Renal cortical epithelial cell (primary cell): ENCODE data around the gene GET4. TPM values are rescaled to one million over a fixed set of nuclear protein-coding genes. Genes with fewer than 3 reads are reported as not detected.
"Not testable (repeated sequence)": the region's sequence is repeated elsewhere in the genome, so short reads cannot be mapped to it uniquely, and the experiment has no call there.

Experiments
- DNase-seq: peaks from one replicate; pipeline ENCODE4 v3.0.0-alpha.2; 2011; ENCODE audit warnings: low read depth
- total RNA-seq: library from RNA; depleted of rRNA; stranded (reverse); fragments of >200 nt; gene quantifications from 2 replicates; pipeline ENCODE4 v1.2.3, GENCODE V29; 2014

GET4 gene
- total RNA-seq, 1 donor from 2014 or later, result 30.7 TPM

DNA sequence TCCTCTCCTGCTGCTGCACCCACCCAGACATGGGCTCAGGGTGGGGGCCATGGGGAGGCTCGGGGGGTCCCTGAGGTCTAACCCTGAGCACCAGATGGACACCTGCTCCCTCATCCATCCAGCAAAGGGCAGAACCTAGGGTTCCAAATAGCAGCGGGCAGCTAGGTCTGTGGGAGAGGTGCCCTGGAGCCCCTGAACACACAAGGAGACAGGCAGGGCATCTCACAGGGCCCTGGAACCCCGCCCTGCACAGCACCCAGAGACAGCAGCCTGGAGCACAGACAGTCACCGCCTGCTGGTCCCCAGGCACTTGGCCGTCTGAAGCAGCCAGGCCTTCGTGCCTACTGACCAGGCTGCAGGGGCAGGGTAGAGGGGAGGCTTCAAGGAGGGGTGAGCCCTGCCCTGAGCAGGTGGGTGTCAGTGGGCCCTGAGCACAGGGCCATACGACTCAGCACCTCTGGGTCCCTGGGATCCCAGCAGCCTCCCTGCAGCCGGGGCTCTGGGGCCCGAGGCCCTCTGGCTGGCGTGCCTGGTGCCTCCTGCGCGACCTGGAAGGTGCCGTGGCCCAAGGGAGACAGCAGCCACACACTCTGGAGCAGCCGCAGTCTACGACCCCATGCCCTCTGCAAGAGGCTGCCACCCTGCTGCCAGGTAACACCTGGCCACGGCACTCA, 38.3 kb downstream of the GET4 start:
- no peak for DNase-seq

- no peak for DNase-seq
These were observed 39.2 kb downstream of the GET4 start for GRCh38 chr7:915291-916218.

DNA sequence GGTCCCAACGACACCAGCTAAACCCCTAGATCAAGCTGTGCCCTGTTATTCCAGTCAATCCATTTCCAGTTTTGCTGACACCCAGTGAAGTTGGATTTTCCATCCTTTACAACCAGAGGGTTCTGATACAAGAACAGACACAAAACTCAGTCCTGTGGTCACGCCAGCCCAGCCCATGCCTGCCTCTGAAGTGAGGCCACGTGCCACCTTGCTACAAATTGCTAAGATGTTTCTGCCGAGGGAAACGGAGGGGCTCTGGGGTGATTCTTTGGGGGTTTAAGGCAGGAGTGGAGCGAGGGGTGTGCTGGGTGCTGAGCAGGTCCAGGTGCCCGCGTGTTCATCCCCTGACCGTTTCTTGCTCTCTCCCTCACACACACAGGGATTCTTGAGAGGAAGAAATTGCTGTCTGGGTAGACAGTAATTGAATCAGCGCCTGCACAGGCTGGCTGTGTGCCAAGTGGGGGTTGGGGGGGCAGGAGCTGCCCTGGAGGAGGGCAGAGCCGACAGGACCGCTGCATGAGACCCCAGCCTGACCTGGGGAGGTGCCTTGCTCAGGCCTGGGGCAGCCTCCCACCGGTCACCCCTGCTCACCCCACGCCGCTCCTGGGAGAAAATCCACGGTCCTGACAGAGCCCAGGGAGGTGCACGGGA, 40.1 kb downstream of the GET4 start:
- no peak for DNase-seq

DNA sequence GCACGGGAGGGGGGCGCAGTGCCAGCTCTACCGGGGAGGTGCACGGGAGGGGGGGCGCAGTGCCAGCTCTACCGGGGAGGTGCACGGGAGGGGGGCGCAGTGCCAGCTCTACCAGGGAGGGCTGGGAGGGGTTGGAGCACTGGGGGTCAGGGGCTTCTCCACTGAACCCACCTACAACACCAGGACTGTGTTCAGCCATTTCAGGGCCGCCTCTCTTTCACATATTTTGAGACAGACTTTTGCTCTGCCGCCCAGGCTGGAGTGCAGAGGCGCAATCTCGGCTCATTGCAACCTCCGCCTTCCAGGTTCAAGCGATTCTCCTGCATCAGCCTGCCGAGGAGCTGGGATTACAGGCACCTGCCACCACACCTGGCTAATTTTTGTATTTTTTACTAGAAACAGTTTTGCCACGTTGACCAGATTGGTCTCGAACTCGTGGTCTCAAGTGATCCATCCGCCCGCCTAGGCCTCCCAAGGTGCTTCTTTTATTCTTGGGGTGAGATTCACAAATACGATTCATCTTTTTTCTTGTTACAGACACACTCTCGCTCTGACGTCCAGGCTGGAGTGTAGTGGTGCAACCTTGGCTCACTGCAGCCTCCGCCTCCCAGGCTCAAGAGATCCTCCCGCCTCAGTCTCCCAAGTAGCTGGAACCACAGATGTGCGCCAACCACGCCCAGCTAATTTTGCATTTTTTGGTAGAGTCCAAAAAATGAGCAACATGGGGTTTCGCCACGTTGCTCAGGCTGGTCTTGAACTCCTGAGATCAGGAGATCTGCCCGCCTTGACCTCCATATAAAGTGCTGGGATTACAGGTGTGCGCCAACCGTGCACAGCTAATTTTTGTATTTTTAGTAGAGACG, 41.1 kb downstream of the GET4 start:
- no peak for DNase-seq

- DNase-seq, result no peak
These were observed 41.7 kb downstream of the GET4 start for GRCh38 chr7:918118-918425.

- no peak for DNase-seq
These were observed 42.2 kb downstream of the GET4 start for GRCh38 chr7:918441-919113.

DNA sequence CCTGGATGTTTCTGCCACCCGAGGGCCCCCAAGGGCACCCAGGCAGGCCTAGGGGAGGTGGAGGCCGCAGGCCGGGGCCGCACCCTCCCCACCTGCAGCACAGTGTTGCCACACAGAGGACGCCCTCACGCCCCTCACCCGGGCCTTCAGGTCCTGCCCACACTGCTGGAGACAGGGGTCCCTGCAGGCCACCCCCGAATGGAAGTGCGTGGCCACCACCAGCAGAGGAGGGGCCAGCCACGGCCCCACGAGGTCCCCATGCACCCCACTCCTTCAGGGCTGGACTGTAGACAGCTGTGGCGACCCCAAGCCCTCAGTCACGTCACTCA, 42.7 kb downstream of the GET4 start:
- no peak for DNase-seq

DNA sequence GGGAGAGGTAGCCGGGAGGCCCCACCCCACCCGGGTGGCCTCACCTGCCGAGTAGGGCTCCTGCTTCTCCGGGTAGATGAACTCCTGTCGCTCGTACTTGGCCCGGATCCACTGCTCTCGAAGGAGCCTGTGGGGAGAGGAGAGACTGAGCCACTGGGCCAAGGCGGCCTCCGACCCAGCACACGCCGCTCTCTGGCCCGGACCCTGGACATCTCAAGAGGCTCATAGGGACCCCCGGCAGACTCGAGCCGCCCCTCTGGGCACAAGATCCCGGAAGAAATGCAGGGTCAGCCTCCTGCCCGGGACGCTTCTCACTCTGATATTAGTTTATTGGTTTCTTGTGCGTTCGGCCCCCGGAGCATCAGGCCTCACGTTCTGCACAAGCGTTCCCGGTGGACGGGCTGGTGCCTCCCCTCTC, 43.6 kb downstream of the GET4 start:
- DNase-seq, result no peak

DNA sequence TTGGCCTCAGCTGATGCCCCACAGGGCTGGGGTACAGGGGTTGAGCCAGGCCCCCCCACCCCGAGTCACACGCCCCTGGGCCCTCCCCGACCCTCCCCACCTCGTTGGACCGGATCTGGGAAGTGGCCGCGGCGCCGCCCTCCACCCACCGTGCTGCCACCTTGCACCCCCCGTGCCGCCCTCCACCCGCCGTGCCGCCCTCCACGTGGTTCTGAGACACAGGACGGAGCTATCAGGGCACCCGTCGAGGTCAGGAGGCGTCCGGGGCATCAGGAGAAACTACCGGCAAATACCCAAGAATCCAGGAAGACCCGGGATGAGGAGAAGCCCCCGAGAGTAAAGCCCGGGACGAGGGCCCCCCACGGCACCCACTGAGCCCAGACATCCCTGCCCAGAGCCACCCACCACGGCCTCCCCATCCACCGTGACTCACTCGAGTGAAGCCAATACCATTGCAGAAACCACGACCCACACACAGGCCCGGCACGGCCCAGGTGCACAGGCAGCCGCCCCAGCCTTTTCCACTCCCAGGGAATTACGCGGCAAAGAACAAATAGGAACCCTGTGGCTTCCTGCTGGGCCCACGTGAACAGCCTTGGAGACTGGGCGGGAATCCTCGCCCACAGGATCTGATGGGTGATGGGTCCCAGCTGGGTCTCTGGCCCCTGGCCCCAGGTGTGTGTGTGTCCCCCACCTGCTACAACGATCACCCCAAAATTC, 44.2 kb downstream of the GET4 start:
- no peak for DNase-seq

DNA sequence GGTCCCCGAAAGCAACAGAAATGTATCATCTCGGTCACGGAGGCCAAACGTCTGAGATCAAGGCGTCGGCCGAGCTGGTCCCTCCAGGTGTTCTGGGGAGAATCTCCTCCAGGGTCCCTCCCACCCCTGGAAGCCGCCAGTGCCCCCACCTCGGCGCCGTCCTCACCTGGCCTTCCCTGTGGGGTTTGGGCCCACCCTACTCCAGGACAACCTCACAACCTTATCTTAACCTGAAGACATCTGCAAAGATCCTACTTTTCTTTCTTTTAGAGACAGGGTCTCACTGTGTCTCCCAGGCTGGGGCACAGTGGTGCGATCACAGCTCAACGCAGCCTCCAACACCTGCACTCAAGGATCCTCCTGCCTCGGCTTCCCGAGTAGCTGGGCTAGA, 44.7 kb downstream of the GET4 start:
- DNase-seq, result no peak

DNA sequence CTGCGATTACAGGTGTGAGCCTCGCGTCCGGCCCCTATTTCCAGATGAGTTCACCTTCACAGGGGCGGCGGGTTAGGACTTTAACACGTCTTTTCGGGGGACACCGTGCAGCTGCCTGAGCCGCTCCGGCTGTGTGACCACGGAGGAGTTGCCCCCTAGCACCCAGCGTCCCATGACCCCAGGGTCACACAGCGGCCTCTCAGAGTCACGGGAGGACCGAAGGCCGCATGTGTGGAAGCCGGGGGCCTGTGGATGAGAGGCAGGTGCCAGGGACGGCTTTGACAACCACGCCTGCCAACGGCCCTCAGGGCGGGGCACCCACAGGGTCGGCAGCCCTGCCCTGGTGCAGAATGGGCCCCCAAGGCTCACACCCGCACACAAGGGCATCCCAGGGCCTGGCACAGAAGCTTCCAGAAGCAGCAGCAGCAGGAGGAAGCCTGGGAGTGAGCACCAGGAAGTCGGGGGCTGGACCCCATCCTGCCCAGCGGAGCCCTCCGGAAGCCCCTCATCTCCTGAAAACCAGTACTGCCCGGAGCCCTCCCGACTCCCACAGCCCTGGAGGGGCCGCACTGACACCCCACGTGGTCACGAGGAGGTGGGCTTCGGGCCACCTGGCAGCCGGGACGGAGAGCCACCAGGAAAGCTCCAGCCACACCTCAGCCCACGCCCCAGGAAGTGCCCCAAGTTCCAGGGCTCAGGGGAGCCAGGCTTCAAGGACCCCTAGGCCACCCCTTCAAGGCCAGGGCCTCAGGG, 45.4 kb downstream of the GET4 start:
- DNase-seq, result no peak

GRCh38 chr7:922334-923107, 46.2 kb downstream of the GET4 start:
- no peak for DNase-seq

DNA sequence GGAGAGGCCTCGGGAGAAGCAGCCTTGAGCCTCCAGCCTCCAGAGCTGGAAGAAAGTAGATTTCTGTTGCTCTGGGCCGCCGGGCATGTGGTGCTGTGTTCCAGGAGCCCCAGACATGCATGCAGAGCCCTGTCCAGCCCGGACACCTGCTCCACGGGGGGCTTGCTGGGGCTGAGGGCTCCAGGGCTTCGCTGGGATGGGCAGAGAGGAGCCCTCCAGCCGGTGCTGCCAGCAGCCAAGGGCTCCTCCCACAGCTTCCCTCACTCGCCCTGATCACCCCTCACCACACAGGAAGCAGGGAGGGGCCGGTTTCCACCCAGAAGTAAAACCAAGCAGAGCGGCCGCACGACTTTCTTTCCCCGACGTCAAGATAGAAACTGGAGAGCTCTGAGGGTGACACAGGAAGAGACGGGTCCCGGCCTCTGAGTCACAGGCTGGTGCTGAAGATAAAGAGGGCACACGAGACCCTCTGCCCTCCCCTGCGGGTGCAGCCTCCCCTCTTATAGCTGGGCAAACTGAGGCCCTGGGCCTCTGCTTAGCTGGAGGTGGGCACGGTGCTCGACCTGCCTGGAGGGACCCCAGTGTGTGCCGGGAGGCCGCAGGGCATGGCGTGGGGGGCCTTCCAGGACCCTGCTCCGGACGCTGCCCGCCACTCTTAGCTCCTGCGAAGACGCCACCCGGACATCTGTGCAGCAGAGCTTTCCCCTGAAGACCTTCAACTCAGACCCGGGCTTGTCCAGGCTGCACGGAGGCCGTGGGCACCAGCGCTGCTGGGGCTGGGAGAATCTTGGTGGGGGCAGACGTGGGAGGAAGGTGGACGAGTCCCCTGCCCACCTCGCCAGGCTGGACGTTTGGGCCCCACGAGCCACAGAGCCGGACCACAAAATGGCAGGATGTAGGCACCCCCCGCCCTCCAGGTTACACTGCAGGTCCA, 47.0 kb downstream of the GET4 start:
- no peak for DNase-seq

DNA sequence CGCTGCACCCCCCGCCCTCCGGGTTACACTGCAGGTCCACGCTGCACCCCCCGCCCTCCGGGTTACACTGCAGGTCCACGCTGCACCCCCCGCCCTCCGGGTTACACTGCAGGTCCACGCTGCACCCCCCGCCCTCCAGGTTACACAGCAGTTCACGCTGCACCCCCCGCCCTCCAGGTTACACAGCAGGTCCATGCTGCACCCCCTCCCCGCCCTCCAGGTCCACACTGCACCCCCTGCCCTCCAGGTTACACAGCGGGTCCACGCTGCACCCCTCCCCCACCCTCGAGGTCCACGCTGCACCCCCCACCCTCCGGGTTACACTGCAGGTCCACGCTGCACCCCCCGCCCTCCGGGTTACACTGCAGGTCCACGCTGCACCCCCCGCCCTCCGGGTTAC, 47.7 kb downstream of the GET4 start:
- not testable (repeated sequence) for DNase-seq

DNA sequence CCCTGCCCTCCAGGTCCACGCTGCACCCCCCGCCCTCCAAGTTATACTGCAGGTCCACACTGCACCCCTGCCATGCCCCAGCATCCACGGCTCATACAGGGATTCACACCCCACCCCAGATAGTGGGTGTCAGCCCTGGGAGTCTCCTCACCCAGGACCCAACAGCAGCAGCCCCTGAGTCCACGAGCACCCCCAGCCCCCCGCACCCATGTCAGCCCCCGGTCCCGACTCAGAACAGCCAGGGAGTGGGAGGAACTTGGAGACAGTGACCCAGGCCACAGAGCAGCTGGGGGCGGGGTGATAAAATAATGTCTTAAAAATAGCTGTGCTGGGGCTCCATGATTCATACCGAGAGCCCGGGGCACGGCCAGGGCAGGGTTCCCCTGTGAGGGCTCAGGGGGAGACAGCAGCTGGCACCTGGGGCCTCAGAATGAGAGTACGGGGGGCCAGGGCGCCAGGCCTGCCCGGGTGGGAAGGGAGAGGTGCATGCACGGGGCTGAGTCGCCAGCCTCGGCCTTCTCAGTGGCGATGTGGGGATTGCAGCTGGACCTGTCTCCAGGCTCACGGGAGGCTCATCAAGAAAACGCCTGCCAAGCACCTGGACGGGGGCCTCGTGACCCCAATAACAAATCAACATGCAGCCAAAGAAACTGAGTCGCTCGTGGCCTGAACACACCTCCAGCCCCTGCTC, 48.3 kb downstream of the GET4 start:
- DNase-seq, result no peak

GRCh38 chr7:925601-926000, 49.2 kb downstream of the GET4 start:
- no peak for DNase-seq
